OCI-LY1 (cell line): Measurements from ENCODE around the gene HIPK3.

Experiments
- H2AFZ ChIP-seq: fragments of 200-600 bp; sonication (generic), shearing (Covaris generic); 2 replicates; pipeline ENCODE4 v1.6.0; 2014; ENCODE audit warnings: antibody characterized with exemption, mild to moderate bottlenecking, low read length
- H3F3A ChIP-seq: fragments of 200-600 bp; sonication (generic), shearing (Covaris generic); 2 replicates; pipeline ENCODE4 v1.6.0; 2014; ENCODE audit warnings: mild to moderate bottlenecking, antibody characterized with exemption, low read length, moderate library complexity; ENCODE audit not compliant: insufficient read depth
- H3K27ac ChIP-seq: fragments of 200-600 bp; sonication (generic); 2 replicates; pipeline ENCODE4 v1.5.1; 2014; ENCODE audit warnings: low read length, mixed run types, mild to moderate bottlenecking, low read depth; ENCODE audit not compliant: poor library complexity, severe bottlenecking
- H3K27me3 ChIP-seq: fragments of 200-600 bp; sonication (generic); 2 replicates; pipeline ENCODE4 v1.6.0; 2014; ENCODE audit warnings: antibody characterized with exemption, mild to moderate bottlenecking, low read length, moderate library complexity; ENCODE audit not compliant: insufficient read depth
- H3K36me3 ChIP-seq: fragments of 200-600 bp; sonication (generic); 2 replicates; pipeline ENCODE4 v1.6.1; 2014; ENCODE audit warnings: mild to moderate bottlenecking, antibody characterized with exemption, low read length, moderate library complexity, mixed read lengths; ENCODE audit not compliant: insufficient read depth
- H3K4me1 ChIP-seq: fragments of 200-600 bp; sonication (generic); 2 replicates; pipeline ENCODE4 v1.5.1; 2014; ENCODE audit warnings: mild to moderate bottlenecking, low read length, moderate library complexity; ENCODE audit not compliant: insufficient read depth, severe bottlenecking
- H3K4me2 ChIP-seq: fragments of 200-600 bp; sonication (generic), shearing (Covaris generic); 2 replicates; pipeline ENCODE4 v1.6.1; 2014; ENCODE audit warnings: low read length
- H3K4me3 ChIP-seq: fragments of 200-600 bp; sonication (generic); 2 replicates; pipeline ENCODE4 v1.5.1; 2014; ENCODE audit warnings: low read length, low read depth, mild to moderate bottlenecking, mixed read lengths; ENCODE audit not compliant: poor library complexity, severe bottlenecking
- H3K79me2 ChIP-seq: fragments of 200-600 bp; shearing (Covaris generic); 2 replicates; pipeline ENCODE4 v1.6.1; 2016; ENCODE audit warnings: mixed run types, low read length, mixed read lengths; ENCODE audit not compliant: insufficient read depth
- H3K9ac ChIP-seq: fragments of 200-600 bp; sonication (generic), shearing (Covaris generic); 2 replicates; pipeline ENCODE4 v1.6.1; 2014; ENCODE audit warnings: mild to moderate bottlenecking, low read length, mixed read lengths
- H3K9me2 ChIP-seq: fragments of 200-600 bp; sonication (generic), shearing (Covaris generic); 2 replicates; pipeline ENCODE4 v1.6.1; 2014; ENCODE audit warnings: low read depth, mild to moderate bottlenecking, low read length, mixed read lengths
- H3K9me3 ChIP-seq: fragments of 200-600 bp; shearing (Covaris generic); 2 replicates; pipeline ENCODE4 v1.6.1; 2014; ENCODE audit warnings: low read length, mixed read lengths
- H4K20me1 ChIP-seq: fragments of 200-600 bp; sonication (generic), shearing (Covaris generic); 2 replicates; pipeline ENCODE4 v1.6.0; 2016; ENCODE audit warnings: mild to moderate bottlenecking, low read length; ENCODE audit not compliant: insufficient read depth
- CTCF ChIP-seq: fragments of 200-600 bp; sonication (generic), shearing (Covaris generic); IDR thresholded peaks from 2 replicates; pipeline ENCODE4 v1.5.1; 2017; ENCODE audit warnings: mild to moderate bottlenecking, antibody characterized with exemption, low read length, moderate library complexity, mixed read lengths
- EZH2 ChIP-seq: fragments of 200-600 bp; sonication (generic), shearing (Covaris generic); IDR thresholded peaks from 2 replicates; pipeline ENCODE4 v1.8.0; 2017; ENCODE audit warnings: borderline replicate concordance, mixed run types, mild to moderate bottlenecking, antibody characterized with exemption, low read length, moderate library complexity, mixed read lengths

The HIPK3 gene

DNA sequence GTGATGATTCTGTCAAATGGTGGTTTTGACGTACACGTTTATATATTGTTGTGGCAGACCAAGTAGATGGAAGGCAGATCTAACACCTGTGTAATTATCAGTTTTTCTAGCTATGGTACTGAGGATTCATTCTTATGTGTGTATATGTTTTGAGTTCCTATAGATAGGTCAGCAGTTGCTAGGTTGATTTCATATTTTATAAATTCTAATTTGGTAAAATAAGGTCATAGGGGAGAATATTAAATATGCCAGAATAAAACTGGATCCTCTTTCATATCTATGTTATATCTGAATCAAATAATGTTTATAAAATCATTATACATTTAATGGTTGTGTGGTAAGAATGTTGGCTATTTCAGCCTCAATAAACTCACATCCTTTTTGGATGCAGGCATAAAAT lies 27.6 kb downstream of the HIPK3 start:
- H3K79me2 ChIP-seq = peaks cover 23% of the 10 kb centered on the region
- no peak overlapping the region for H3K9ac ChIP-seq
- H3K27ac ChIP-seq = no peak overlapping the region
- no peak for TF ChIP-seq EZH2
- TF ChIP-seq CTCF = no peak
- no peaks in the 10 kb centered on the region for H3F3A ChIP-seq
- H3K4me3 ChIP-seq = no peak overlapping the region
- peaks cover 18% of the 10 kb centered on the region for H3K36me3 ChIP-seq
- no peaks in the 10 kb centered on the region for H3K9me3 ChIP-seq
- H3K4me2 ChIP-seq = no peak overlapping the region
- H2AFZ ChIP-seq = no peak overlapping the region
- no peaks in the 10 kb centered on the region for H3K9me2 ChIP-seq
- H3K27me3 ChIP-seq = no peaks in the 10 kb centered on the region
- H4K20me1 ChIP-seq = no peaks in the 10 kb centered on the region
- H3K4me1 ChIP-seq = no peaks in the 10 kb centered on the region

DNA sequence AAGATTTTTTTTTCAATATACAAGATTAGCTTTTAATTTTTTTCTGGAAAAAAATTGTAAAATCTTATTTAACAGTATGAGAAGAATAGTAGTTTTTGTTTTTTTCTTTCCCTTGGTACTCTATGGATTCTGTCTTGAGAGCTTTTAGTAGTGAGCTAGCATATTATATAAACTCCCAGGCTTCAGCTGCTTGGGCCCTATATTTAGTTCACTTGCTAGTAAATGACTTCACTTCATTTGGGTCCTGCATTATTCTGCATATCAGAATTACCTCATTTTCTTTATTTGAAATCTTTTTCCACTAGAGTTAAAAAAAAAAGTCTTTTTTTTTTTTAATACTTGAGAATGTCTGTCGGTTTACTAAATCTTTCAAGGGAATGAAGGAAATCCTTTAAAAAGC lies 33.1 kb downstream of the HIPK3 start:
- Histone ChIP-seq H3K36me3 (peaks cover 22% of the 10 kb centered on the region), H3K27me3 (no peaks in the 10 kb centered on the region), H3K4me3 (no peak overlapping the region), H3K4me2 (no peak overlapping the region), H3K79me2 (peaks cover 10% of the 10 kb centered on the region), H3K9me3 (no peaks in the 10 kb centered on the region), H3K9ac (no peak overlapping the region), H4K20me1 (no peaks in the 10 kb centered on the region), H3K9me2 (no peaks in the 10 kb centered on the region), H3K27ac (no peak overlapping the region), H3K4me1 (peaks cover 26% of the 10 kb centered on the region), H3F3A (no peaks in the 10 kb centered on the region), H2AFZ (no peak overlapping the region)
- TF ChIP-seq EZH2 (no peak), CTCF (no peak)

DNA sequence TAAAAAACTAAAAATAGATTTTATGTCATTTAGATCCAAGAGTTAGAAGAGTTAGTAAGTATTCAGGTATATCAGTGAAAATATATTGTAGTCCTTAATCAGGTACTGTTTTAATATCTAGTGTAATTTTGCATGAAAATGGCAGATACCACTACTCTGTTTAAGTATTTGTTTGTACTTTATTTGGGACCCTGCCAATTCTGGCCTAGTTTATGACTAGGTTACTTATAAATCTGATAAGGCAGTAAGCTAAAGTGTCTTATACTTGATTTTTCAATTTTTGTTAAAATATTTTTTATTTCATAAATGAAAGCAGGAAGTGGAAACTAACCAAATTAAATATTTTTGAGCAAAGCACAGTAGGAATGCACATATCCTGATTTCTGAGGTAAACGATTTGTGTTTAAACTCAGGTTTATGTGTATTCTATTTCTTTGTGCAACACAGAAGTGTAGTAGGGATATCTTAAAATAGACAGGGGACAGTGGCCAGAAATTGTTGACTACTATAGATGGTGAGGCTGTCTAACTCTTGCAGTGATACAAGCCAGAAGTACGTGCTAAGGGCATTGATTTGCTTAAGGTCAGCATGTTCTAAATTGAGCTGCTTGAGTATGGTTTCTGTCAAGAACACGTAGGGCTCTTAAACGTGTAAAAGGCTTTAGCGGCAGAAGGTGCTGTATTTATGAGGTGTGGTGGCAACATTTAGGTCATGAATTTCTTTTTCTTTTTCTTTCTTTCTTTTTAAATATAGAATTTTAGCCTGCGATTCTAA lies 34.0 kb downstream of the HIPK3 start:
- Histone ChIP-seq H3K9ac (peak overlapping the region; percentile 12; the same call in 1 of the 2 replicates), H3F3A (no peaks in the 10 kb centered on the region), H4K20me1 (no peaks in the 10 kb centered on the region), H3K9me2 (no peaks in the 10 kb centered on the region), H3K4me2 (peak overlapping the region; percentile 69), H3K4me1 (peaks cover 26% of the 10 kb centered on the region), H3K27me3 (no peaks in the 10 kb centered on the region), H3K79me2 (peaks cover 10% of the 10 kb centered on the region), H3K4me3 (peak overlapping the region; percentile 31), H2AFZ (no peak overlapping the region), H3K36me3 (peaks cover 22% of the 10 kb centered on the region), H3K9me3 (no peaks in the 10 kb centered on the region), H3K27ac (peak overlapping the region; percentile 46)
- TF ChIP-seq EZH2 (no peak), CTCF (no peak)
